ENCODE results near the gene ANKS6. TPM values are rescaled to one million over a fixed set of nuclear protein-coding genes. Genes with fewer than 3 reads are reported as not detected.

ANKS6 gene
- total RNA-seq: 6.3 and 7.6 TPM in 2 replicates

- intact Hi-C loops (cut with micrococcal nuclease): loop anchor here (1.0 to 10.0 kb wide), 2 partner anchors 12 to 872 kb away; partner anchors contain the start of gene TRMO
These were observed at the start of gene ANKS6 for GRCh38 chr9:98796364-98797101. Gene ANKS6, minus strand, starts transcription at chr9:98796555. Its CDS starts 64 bp downstream, at chr9:98796491.

GRCh38 chr9:98846081-98846480, 49.7 kb upstream of the ANKS6 start:
- intact Hi-C loops (cut with micrococcal nuclease): no loop called here

GRCh38 chr9:98842510-98842909, 46.2 kb upstream of the ANKS6 start:
- intact Hi-C loops (cut with micrococcal nuclease): no loop called here

GRCh38 chr9:98839724-98840123, 43.4 kb upstream of the ANKS6 start:
- intact Hi-C loops (cut with micrococcal nuclease): no loop called here

- intact Hi-C loops (cut with micrococcal nuclease): no loop called here
These were observed 42.7 kb upstream of the ANKS6 start for GRCh38 chr9:98838868-98839565.

GRCh38 chr9:98838155-98838867, 42.0 kb upstream of the ANKS6 start:
- intact Hi-C loops (cut with micrococcal nuclease): no loop called here

- intact Hi-C loops (cut with micrococcal nuclease): no loop called here
These were observed 41.2 kb upstream of the ANKS6 start for GRCh38 chr9:98837516-98837915.

- intact Hi-C loops (cut with micrococcal nuclease): no loop called here
These were observed 39.9 kb upstream of the ANKS6 start for GRCh38 chr9:98836206-98836605.

GRCh38 chr9:98834386-98834785, 38.0 kb upstream of the ANKS6 start:
- intact Hi-C loops (cut with micrococcal nuclease): no loop called here

- intact Hi-C loops (cut with micrococcal nuclease): no loop called here
These were observed 37.0 kb upstream of the ANKS6 start for GRCh38 chr9:98833090-98833956.

- intact Hi-C loops (cut with micrococcal nuclease): no loop called here
These were observed 36.4 kb upstream of the ANKS6 start for GRCh38 chr9:98832768-98833089.

GRCh38 chr9:98831696-98832095, 35.3 kb upstream of the ANKS6 start:
- intact Hi-C loops (cut with micrococcal nuclease): no loop called here

GRCh38 chr9:98830554-98830953, 34.2 kb upstream of the ANKS6 start:
- intact Hi-C loops (cut with micrococcal nuclease): no loop called here

- intact Hi-C loops (cut with micrococcal nuclease): no loop called here
These were observed 33.4 kb upstream of the ANKS6 start for GRCh38 chr9:98829766-98830165.

GRCh38 chr9:98826716-98827115, 30.4 kb upstream of the ANKS6 start:
- intact Hi-C loops (cut with micrococcal nuclease): no loop called here

GRCh38 chr9:98825414-98825813, 29.1 kb upstream of the ANKS6 start:
- intact Hi-C loops (cut with micrococcal nuclease): no loop called here

- intact Hi-C loops (cut with micrococcal nuclease): no loop called here
These were observed 27.4 kb upstream of the ANKS6 start for GRCh38 chr9:98823666-98824334.

GRCh38 chr9:98822661-98823060, 26.3 kb upstream of the ANKS6 start:
- intact Hi-C loops (cut with micrococcal nuclease): no loop called here

- intact Hi-C loops (cut with micrococcal nuclease): no loop called here
These were observed 25.5 kb upstream of the ANKS6 start for GRCh38 chr9:98821831-98822230.

GRCh38 chr9:98819231-98819630, 22.9 kb upstream of the ANKS6 start:
- intact Hi-C loops (cut with micrococcal nuclease): no loop called here

GRCh38 chr9:98818764-98819163, 22.4 kb upstream of the ANKS6 start:
- intact Hi-C loops (cut with micrococcal nuclease): no loop called here

All from T-helper 2 cell treated with Interferon-gamma antibody and Interleukin-4, amounts not matched to agents 100 ng/mL and 5 ng/mL, for 36 hours (primary cell).